H1 (cell line): ENCODE data around the gene LSG1. TPM values are rescaled to one million over a fixed set of nuclear protein-coding genes. Genes with fewer than 3 reads are reported as not detected.

ENCODE experiments used
- CTCF ChIA-PET: fragments of 300-600 bp; sonication (Branson Sonifier 250); formaldehyde crosslinking; loops from one replicate; lab custom pipeline; 2021; ENCODE audit not compliant: partially characterized antibody; lab: Charles Lee
- POLR2A ChIA-PET: fragments of 300-600 bp; sonication (Branson Sonifier 250); formaldehyde crosslinking; loops from one replicate; lab custom pipeline; 2021; ENCODE audit warnings: inconsistent platforms; ENCODE audit not compliant: partially characterized antibody; lab: Charles Lee
- DNase-seq, 2 experiments: peaks; one replicate each; pipeline versions ENCODE4 v3.0.0 to v3.0.0-alpha.2; 2010 to 2022; ENCODE audit warnings: low spot score in 2 of 2, low read depth in 1 of 2, mixed read lengths in 1 of 2
- FAIRE-seq: peaks from 2 replicates; lab custom pipeline; 2011; peaks lifted over from hg19 to GRCh38; lab: Jason Lieb, UNC
- H2AFZ ChIP-seq: 2 replicates; pipeline ENCODE4 v1.8.1; 2012; ENCODE audit warnings: low read length, inconsistent platforms
- H2AK5ac ChIP-seq: 2 replicates; pipeline ENCODE4 v1.6.1; 2013; ENCODE audit warnings: low read depth, low read length
- H2BK120ac ChIP-seq: replicated peaks from 2 replicates; pipeline ENCODE3; 2013; ENCODE audit warnings: low read depth, low read length, inconsistent platforms
- H2BK12ac ChIP-seq: 2 replicates; pipeline ENCODE4 v1.6.1; 2013; ENCODE audit warnings: low read depth, low read length
- H2BK15ac ChIP-seq: 2 replicates; pipeline ENCODE4 v1.6.1; 2013; ENCODE audit warnings: low read length
- H2BK20ac ChIP-seq: 2 replicates; pipeline ENCODE4 v1.6.1; 2013; ENCODE audit warnings: low read length
- H2BK5ac ChIP-seq: 2 replicates; pipeline ENCODE4 v1.6.1; 2013; ENCODE audit warnings: low read depth, low read length
- H3K14ac ChIP-seq: 2 replicates; pipeline ENCODE4 v1.6.1; 2013; ENCODE audit warnings: inconsistent platforms; ENCODE audit not compliant: insufficient read length
- H3K18ac ChIP-seq: 2 replicates; pipeline ENCODE4 v1.6.1; 2013; ENCODE audit warnings: low read length; ENCODE audit errors: extremely low read depth
- H3K23ac ChIP-seq: 2 replicates; pipeline ENCODE4 v1.6.1; 2013; ENCODE audit warnings: inconsistent platforms; ENCODE audit not compliant: insufficient read length
- H3K23me2 ChIP-seq: 2 replicates; pipeline ENCODE4 v1.6.1; 2013; ENCODE audit warnings: low read depth, low read length
- H3K27ac ChIP-seq: 2 replicates; pipeline ENCODE4 v1.6.1; 2011; ENCODE audit warnings: low read depth, low read length, inconsistent platforms
- H3K27me3 ChIP-seq, 4 experiments: replicated peaks in 1 of 4; 1 replicate in 1 of 4; 2 replicates in 3 of 4; pipeline versions ENCODE4 v1.6.1 to v1.8.1; 2011 to 2013; ENCODE audit warnings: low read length in 3 of 4, mild to moderate bottlenecking in 3 of 4, inconsistent platforms in 2 of 4, mixed read lengths in 2 of 4, moderate library complexity in 1 of 4; ENCODE audit not compliant: control insufficient read depth in 3 of 4, insufficient read depth in 3 of 4; ENCODE audit errors: extremely low read depth in 1 of 4
- H3K36me3 ChIP-seq, 4 experiments: 2 replicates each; pipeline versions ENCODE4 v1.6.1 to v1.8.1; 2011 to 2013; ENCODE audit warnings: mild to moderate bottlenecking in 4 of 4, low read length in 3 of 4, moderate library complexity in 2 of 4, control low read depth in 1 of 4, inconsistent platforms in 1 of 4; ENCODE audit not compliant: insufficient read depth in 4 of 4, control insufficient read depth in 2 of 4
- H3K4ac ChIP-seq: replicated peaks from 2 replicates; pipeline ENCODE3; 2013; ENCODE audit warnings: low read length, low read depth, mixed read lengths, inconsistent platforms; ENCODE audit not compliant: insufficient read length
- H3K4me1 ChIP-seq, 4 experiments: replicated peaks in 1 of 4; 1 replicate in 1 of 4; 2 replicates in 3 of 4; pipeline versions ENCODE4 v1.6.1 to v1.8.1; 2011 to 2013; ENCODE audit warnings: low read length in 3 of 4, inconsistent platforms in 2 of 4, mixed read lengths in 1 of 4; ENCODE audit not compliant: insufficient read depth in 4 of 4, control insufficient read depth in 3 of 4
- H3K4me2 ChIP-seq, 2 experiments: 2 replicates each; pipeline versions ENCODE4 v1.6.1 to v1.8.1; 2011 to 2013; ENCODE audit warnings: low read depth in 2 of 2, low read length in 2 of 2, control low read depth in 1 of 2, inconsistent platforms in 1 of 2, mild to moderate bottlenecking in 1 of 2; ENCODE audit not compliant: insufficient read depth in 1 of 2
- H3K4me3 ChIP-seq, 4 experiments: fragments of 200-600, 300-600 bp in 1 of 4; sonication (generic), shearing (Covaris generic), sonication (Bioruptor Twin) in 1 of 4; 2 replicates each; pipeline versions ENCODE4 v1.5.1 to v1.8.1; 2011 to 2016; ENCODE audit warnings: low read length in 4 of 4, low read depth in 3 of 4, control low read depth in 2 of 4, inconsistent platforms in 2 of 4, mild to moderate bottlenecking in 2 of 4, mixed read lengths in 1 of 4, moderate library complexity in 1 of 4; ENCODE audit not compliant: insufficient read depth in 2 of 4; ENCODE audit errors: extremely low read depth in 1 of 4
- H3K56ac ChIP-seq: replicated peaks from 2 replicates; pipeline ENCODE3; 2013; ENCODE audit warnings: low read depth, mild to moderate bottlenecking, mixed read lengths, low read length, inconsistent platforms; ENCODE audit not compliant: insufficient read length
- H3K79me1 ChIP-seq: 2 replicates; pipeline ENCODE4 v1.6.1; 2013; ENCODE audit warnings: low read depth, low read length, control low read depth
- H3K79me2 ChIP-seq, 2 experiments: 2 replicates each; pipeline versions ENCODE4 v1.6.1 to v1.8.1; 2012 to 2013; ENCODE audit warnings: low read length in 2 of 2, mild to moderate bottlenecking in 2 of 2, inconsistent platforms in 1 of 2; ENCODE audit not compliant: insufficient read depth in 2 of 2, control insufficient read depth in 1 of 2
- H3K9ac ChIP-seq, 4 experiments: replicated peaks in 1 of 4; 1 replicate in 1 of 4; 2 replicates in 3 of 4; pipeline versions ENCODE4 v1.6.1 to v1.8.1; 2011 to 2013; ENCODE audit warnings: low read depth in 3 of 4, low read length in 3 of 4, control low read depth in 2 of 4, mild to moderate bottlenecking in 2 of 4, moderate library complexity in 2 of 4, inconsistent platforms in 1 of 4; ENCODE audit errors: extremely low read depth in 1 of 4
- H3K9me3 ChIP-seq, 2 experiments: 2 replicates each; pipeline versions ENCODE4 v1.6.1 to v1.8.1; 2012 to 2013; ENCODE audit warnings: mild to moderate bottlenecking in 2 of 2, moderate library complexity in 2 of 2, control low read depth in 1 of 2, inconsistent platforms in 1 of 2, low read depth in 1 of 2, low read length in 1 of 2, mixed read lengths in 1 of 2; ENCODE audit not compliant: insufficient read depth in 2 of 2
- H4K20me1 ChIP-seq, 2 experiments: replicated peaks in 1 of 2; 2 replicates each; pipeline versions ENCODE3 to v1.8.1; 2011 to 2013; ENCODE audit warnings: inconsistent platforms in 2 of 2, low read length in 2 of 2, mild to moderate bottlenecking in 1 of 2; ENCODE audit not compliant: insufficient read depth in 2 of 2, control insufficient read depth in 1 of 2
- H4K5ac ChIP-seq: 2 replicates; pipeline ENCODE4 v1.6.1; 2013; ENCODE audit warnings: low read length, low read depth, mixed read lengths, inconsistent platforms; ENCODE audit not compliant: insufficient read length
- H4K8ac ChIP-seq: 2 replicates; pipeline ENCODE4 v1.8.0; 2013; ENCODE audit warnings: mild to moderate bottlenecking, moderate library complexity, low read length, inconsistent platforms; ENCODE audit not compliant: insufficient read depth; ENCODE audit errors: extremely low read depth
- H4K91ac ChIP-seq: replicated peaks from 2 replicates; pipeline ENCODE3; 2013; ENCODE audit warnings: low read length, mixed read lengths, inconsistent platforms; ENCODE audit not compliant: insufficient read length
- CEBPB ChIP-seq: IDR thresholded peaks from 2 replicates; pipeline ENCODE4 v1.6.1; 2012; ENCODE audit warnings: low read depth, low read length
- CHD1 ChIP-seq: IDR thresholded peaks from 2 replicates; pipeline ENCODE4 v1.6.1; 2012; ENCODE audit warnings: low read depth, low read length, improper control_type of control experiment
- CREB1 ChIP-seq: IDR thresholded peaks from 2 replicates; pipeline ENCODE4 v1.6.1; 2012; ENCODE audit warnings: inconsistent platforms
- E2F6 ChIP-seq: IDR thresholded peaks from 2 replicates; pipeline ENCODE4 v1.6.1; 2012; ENCODE audit warnings: inconsistent platforms
- EGR1 ChIP-seq: IDR thresholded peaks from 2 replicates; pipeline ENCODE4 v1.6.1; 2011; ENCODE audit warnings: low read depth, low read length, borderline replicate concordance
- GABPA ChIP-seq: IDR thresholded peaks from 2 replicates; pipeline ENCODE4 v1.6.1; 2011; ENCODE audit warnings: mild to moderate bottlenecking, low read length, moderate library complexity, borderline replicate concordance; ENCODE audit not compliant: insufficient read depth
- KDM5A ChIP-seq: fragments of 200-600 bp; IDR thresholded peaks from 2 replicates; pipeline ENCODE4 v1.7.1; 2012; ENCODE audit warnings: mild to moderate bottlenecking, low read length, inconsistent platforms, mixed read lengths
- MAFK ChIP-seq: IDR thresholded peaks from 2 replicates; pipeline ENCODE4 v1.6.1; 2012; ENCODE audit warnings: low read depth, mild to moderate bottlenecking, improper control_type of control experiment, low read length
- POLR2A ChIP-seq, 2 experiments: IDR thresholded peaks; 1 replicate in 1 of 2; 2 replicates in 1 of 2; pipeline ENCODE4 v1.6.1; 2011; ENCODE audit warnings: low read depth in 2 of 2, low read length in 2 of 2, mild to moderate bottlenecking in 2 of 2; ENCODE audit errors: control extremely low read depth in 1 of 2
- SAP30 ChIP-seq: fragments of 300-600 bp; sonication (generic); IDR thresholded peaks from 2 replicates; pipeline ENCODE4 v1.7.1; 2012; ENCODE audit warnings: low read length, moderate library complexity, mild to moderate bottlenecking, inconsistent platforms; ENCODE audit not compliant: insufficient read depth, insufficient replicate concordance
- TAF1 ChIP-seq: IDR thresholded peaks from 2 replicates; pipeline ENCODE4 v1.6.1; 2011; ENCODE audit warnings: mild to moderate bottlenecking, low read depth, low read length
- TBP ChIP-seq: IDR thresholded peaks from 2 replicates; pipeline ENCODE4 v1.6.1; 2011; ENCODE audit warnings: low read depth, low read length, improper control_type of control experiment
- ZNF274 ChIP-seq: IDR thresholded peaks from 2 replicates; pipeline ENCODE4 v1.7.0; 2012; ENCODE audit warnings: low read length, borderline replicate concordance; ENCODE audit errors: extremely low read depth
- WGBS, 2 experiments: shearing (Covaris generic) in 1 of 2; methylation state at CpG; one replicate each; pipeline versions ENCODE4 v1.1.6 to v1.1.7; 2013 to 2015; ENCODE audit warnings: low lambda C conversion rate in 2 of 2, mixed read lengths in 2 of 2, inconsistent platforms in 1 of 2, low coverage in 1 of 2, missing lambda C conversion rate in 1 of 2; ENCODE audit not compliant: insufficient replicate concordance in 2 of 2, insufficient coverage in 1 of 2, insufficient read length in 1 of 2; ENCODE audit errors: extremely low coverage in 1 of 2, missing lambda C conversion rate in 1 of 2; 5-methylcytosine and 5-hydroxymethylcytosine counted together
- polyA plus RNA-seq, 7 experiments: library from polyadenylated mRNA; depleted of rRNA in 3 of 7; stranded (reverse) in 5 of 7; unstranded in 2 of 7; fragments of >200 nt in 5 of 7; fragments of 200-250 nt in 2 of 7; gene quantifications; 1 replicate in 5 of 7; 2 replicates in 1 of 7; 4 replicates in 1 of 7; pipeline versions ENCODE4 v1.2.1 to v1.2.3, GENCODE V29; 2011 to 2013; ENCODE audit warnings: missing spikeins in 2 of 7, mixed read lengths in 2 of 7
- total RNA-seq: library from RNA; stranded (reverse); fragmentation: NEBNext Ultra II Directional; extraction: Animal tissue kit (Norgen Biotek cat#: 25700); gene quantifications from 2 replicates; pipeline ENCODE4 v1.2.1, GENCODE V29; 2021

The LSG1 gene
- total and polyA plus RNA-seq, 2 of the 8 experiments (the other 6 are each of a cell fraction or from before 2014, with no cell fraction given): 23.7 to 47.6 TPM

DNA sequence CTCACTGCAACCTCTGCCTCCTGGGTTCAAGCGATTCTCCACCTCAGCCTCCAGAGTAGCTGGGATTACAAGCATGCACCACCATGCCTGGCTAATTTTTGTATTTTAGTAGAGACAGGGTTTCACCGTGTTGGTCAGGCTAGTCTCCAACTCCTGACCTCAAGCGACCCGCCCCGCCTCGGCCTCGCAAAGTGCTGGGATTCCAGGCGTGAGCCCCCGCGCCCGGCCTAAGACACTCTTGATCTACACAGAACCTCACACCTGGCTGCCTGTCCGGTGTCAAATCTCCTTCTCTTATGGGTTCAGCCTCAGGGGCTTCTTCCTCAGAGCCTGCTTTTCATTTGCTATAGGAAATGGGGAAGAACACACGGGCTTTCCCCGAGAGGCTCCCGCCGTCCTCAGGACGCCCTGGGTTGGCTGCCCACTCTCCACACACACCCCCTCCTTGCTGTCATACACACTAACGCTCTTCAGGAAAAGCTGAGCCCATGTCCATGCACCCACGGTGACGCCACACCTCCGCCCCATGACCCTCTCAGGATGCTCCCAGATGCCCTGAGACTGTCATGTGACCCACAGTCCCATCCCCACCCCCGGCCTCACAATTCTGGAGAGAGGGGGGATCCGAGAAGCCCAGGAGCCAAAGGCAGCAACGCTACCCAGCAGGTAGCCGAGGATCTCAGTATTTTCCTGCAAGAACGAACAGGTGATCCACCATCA lies 49.2 kb downstream of the LSG1 start:
- 91% methylated on average over 24 of the region's 26 CpGs; no CpG with 5 or more reads in 1 of the 2 experiments for WGBS, 2 experiments
- no peak overlapping the region for H3K4me3 ChIP-seq
- no peak overlapping the region for H2BK12ac ChIP-seq
- no peaks in the 10 kb centered on the region for H3K79me1 ChIP-seq
- FAIRE-seq (no peak), DNase-seq (no peak)
- no peak overlapping the region for H2AFZ ChIP-seq
- no peaks in the 10 kb centered on the region for H3K27me3 ChIP-seq
- no peak overlapping the region; the same call in 1 of the 2 replicates for H3K27ac ChIP-seq
- H4K91ac ChIP-seq: no peak overlapping the region
- H3K36me3 ChIP-seq: peaks cover 0 to 15% (median 1%) of the 10 kb centered on the region in 4 experiments; a peak in 4 of 8 replicates
- CTCF ChIA-PET: interaction anchor here (0.6 to 2.6 kb wide), 3 partner anchors 14 to 114 kb away, joined by 3 to 5 read pairs (median 4); no protein-coding TSS in a partner anchor
- H2BK20ac ChIP-seq: no peak overlapping the region
- H4K20me1 ChIP-seq: peaks cover 0 to 3% of the 10 kb centered on the region in 2 experiments
- H3K4me1 ChIP-seq: no peaks in the 10 kb centered on the region
- no peak overlapping the region for H4K8ac ChIP-seq
- H3K23me2 ChIP-seq: no peaks in the 10 kb centered on the region
- H3K79me2 ChIP-seq: no peaks in the 10 kb centered on the region
- H3K56ac ChIP-seq: no peak overlapping the region
- H3K9ac ChIP-seq: no peak overlapping the region
- POLR2A ChIA-PET: interaction anchor here (1.1 to 2.2 kb wide), 2 partner anchors 11 to 27 kb away, joined by 4 read pairs; partner anchors contain the start of gene TMEM44
- H2BK15ac ChIP-seq: no peak overlapping the region
- H3K23ac ChIP-seq: no peak overlapping the region
- no peak overlapping the region for H2BK5ac ChIP-seq
- H3K4me2 ChIP-seq: no peak overlapping the region
- no peak overlapping the region for H3K4ac ChIP-seq
- H3K18ac ChIP-seq: no peak overlapping the region
- no peak overlapping the region for H2AK5ac ChIP-seq
- no peak overlapping the region for H3K14ac ChIP-seq
- no peak overlapping the region for H4K5ac ChIP-seq
- H3K9me3 ChIP-seq: no peaks in the 10 kb centered on the region
- no peak overlapping the region for H2BK120ac ChIP-seq
- TF ChIP-seq SAP30 (no peak), EGR1 (no peak), CREB1 (no peak), MAFK (no peak), TBP (no peak), POLR2A (IDR thresholded peaks at IDR 0.05; ENCODE audit: control extremely low read depth in 1 of 2, low read depth in 2 of 2, low read length in 2 of 2) (no peak), GABPA (no peak), ZNF274 (no peak), CEBPB (no peak), CHD1 (no peak), TAF1 (no peak), KDM5A (no peak), E2F6 (no peak)
